ENCODE results near the gene SIDT1.

GRCh38 chr3:113643583-113643982 lies 111.2 kb downstream of the SIDT1 start:
- no peak for TF ChIP-seq CTCF (IDR thresholded peaks at IDR 0.05)
- no peak for TF ChIP-seq POLR2A (IDR thresholded peaks at IDR 0.05)
